GM23338 (cell line): Measurements from ENCODE around the gene MEGF11. TPM values are rescaled to one million over a fixed set of nuclear protein-coding genes. Genes with fewer than 3 reads are reported as not detected.

ENCODE experiments used
- ATAC-seq: fragments of 200-7000 bp; cut with Tn5 transposase; 3 replicates; pipeline ENCODE4 v1.9.1; 2020
- DNase-seq: peaks from one replicate; pipeline ENCODE4 v3.0.0-alpha.2; 2015; ENCODE audit warnings: low spot score
- H2AFZ ChIP-seq: fragments of 200-600 bp; sonication (generic); 2 replicates; pipeline ENCODE4 v1.8.0; 2016; ENCODE audit warnings: antibody characterized with exemption, mild to moderate bottlenecking, moderate library complexity
- H3F3A ChIP-seq: fragments of 200-600 bp; sonication (generic); replicated peaks from 2 replicates; pipeline ENCODE4 v1.8.0; 2017; ENCODE audit warnings: antibody characterized with exemption, mixed run types, low read depth
- H3K27ac ChIP-seq: fragments of 200-600 bp; sonication (generic); 2 replicates; pipeline ENCODE4 v1.6.1; 2016; ENCODE audit warnings: low read depth
- H3K27me3 ChIP-seq: fragments of 200-600 bp; sonication (generic); 2 replicates; pipeline ENCODE4 v1.8.0; 2016; ENCODE audit warnings: mild to moderate bottlenecking, mixed run types, moderate library complexity; ENCODE audit not compliant: insufficient read depth
- H3K36me3 ChIP-seq: fragments of 200-600 bp; sonication (generic); 2 replicates; pipeline ENCODE4 v1.8.0; 2016; ENCODE audit warnings: mild to moderate bottlenecking; ENCODE audit not compliant: insufficient read depth
- H3K4me1 ChIP-seq: fragments of 200-600 bp; sonication (generic); 2 replicates; pipeline ENCODE4 v1.8.0; 2016; ENCODE audit warnings: mild to moderate bottlenecking, moderate library complexity; ENCODE audit not compliant: insufficient read depth
- H3K4me2 ChIP-seq: fragments of 200-600 bp; sonication (generic); 2 replicates; pipeline ENCODE4 v1.7.1; 2017; ENCODE audit warnings: mixed run types
- H3K4me3 ChIP-seq: fragments of 200-600 bp; sonication (generic); 2 replicates; pipeline ENCODE4 v1.6.1; 2016; ENCODE audit warnings: mixed run types
- H3K79me2 ChIP-seq: fragments of 200-600 bp; sonication (generic); replicated peaks from 2 replicates; pipeline ENCODE4 v1.8.0; 2017; ENCODE audit warnings: mild to moderate bottlenecking; ENCODE audit not compliant: insufficient read depth
- H3K9me2 ChIP-seq: fragments of 200-600 bp; sonication (generic); 2 replicates; pipeline ENCODE4 v1.8.0; 2017; ENCODE audit not compliant: insufficient read depth
- H4K20me1 ChIP-seq: fragments of 200-600 bp; sonication (generic); replicated peaks from 2 replicates; pipeline ENCODE4 v1.8.0; 2017; ENCODE audit warnings: mild to moderate bottlenecking; ENCODE audit not compliant: insufficient read depth
- H3K27ac Mint-ChIP-seq: 2 replicates; pipeline ENCODE4 v1.8.0; 2020; ENCODE audit warnings: inconsistent platforms, mild to moderate bottlenecking, moderate library complexity, mixed read lengths
- H3K27me3 Mint-ChIP-seq: 3 replicates; pipeline ENCODE4 v1.8.0; 2022; ENCODE audit warnings: low read depth, mild to moderate bottlenecking, moderate library complexity, mixed read lengths, inconsistent platforms; ENCODE audit not compliant: insufficient read depth, poor library complexity
- H3K36me3 Mint-ChIP-seq: 3 replicates; pipeline ENCODE4 v1.8.0; 2021; ENCODE audit warnings: low read depth, mild to moderate bottlenecking, inconsistent platforms, moderate library complexity, mixed read lengths
- H3K4me1 Mint-ChIP-seq: 3 replicates; pipeline ENCODE4 v1.8.0; 2020; ENCODE audit warnings: mild to moderate bottlenecking, inconsistent platforms, mixed read lengths
- H3K4me3 Mint-ChIP-seq: 3 replicates; pipeline ENCODE4 v1.8.0; 2021; ENCODE audit warnings: moderate library complexity, mild to moderate bottlenecking, inconsistent platforms, mixed read lengths
- H3K9me3 Mint-ChIP-seq: 3 replicates; pipeline ENCODE4 v1.8.0; 2020; ENCODE audit warnings: moderate library complexity, mild to moderate bottlenecking, inconsistent platforms, mixed read lengths
- CREB1 ChIP-seq: fragments of 250-450 bp; sonication (Bioruptor Pico); IDR thresholded peaks from 2 replicates; pipeline ENCODE4 v1.5.0; 2020; ENCODE audit warnings: low read depth, mild to moderate bottlenecking, moderate library complexity
- CTCF ChIP-seq, 2 experiments: fragments of 200-600 bp in 1 of 2; sonication (generic) in 1 of 2; conservative IDR thresholded peaks; 2 replicates each; pipeline versions ENCODE4 v1.5.1 to v1.6.1; 2016 to 2017; ENCODE audit warnings: antibody characterized with exemption in 2 of 2, low read depth in 2 of 2, mild to moderate bottlenecking in 2 of 2, moderate library complexity in 1 of 2
- ETS1 ChIP-seq: IDR thresholded peaks from 2 replicates; pipeline ENCODE4 v1.6.1; 2016; ENCODE audit warnings: antibody characterized with exemption
- EZH2 ChIP-seq: fragments of 200-600 bp; sonication (generic); IDR thresholded peaks from one replicate; pipeline ENCODE4 v1.8.0; 2017; ENCODE audit warnings: antibody characterized with exemption, mild to moderate bottlenecking, low read depth; ENCODE audit not compliant: unreplicated experiment
- EZH2phosphoT487 ChIP-seq: fragments of 200-600 bp; sonication (generic); IDR thresholded peaks from one replicate; pipeline ENCODE4 v1.8.1; 2018; ENCODE audit warnings: antibody characterized with exemption; ENCODE audit not compliant: unreplicated experiment
- JUNB ChIP-seq: IDR thresholded peaks from one replicate; pipeline ENCODE4 v1.6.1; 2016; ENCODE audit warnings: antibody characterized with exemption; ENCODE audit not compliant: unreplicated experiment
- NANOG ChIP-seq: IDR thresholded peaks from 2 replicates; pipeline ENCODE4 v1.6.1; 2016; ENCODE audit warnings: antibody characterized with exemption, borderline replicate concordance
- POLR2AphosphoS5 ChIP-seq: IDR thresholded peaks from 2 replicates; pipeline ENCODE4 v1.6.1; 2016; ENCODE audit warnings: antibody characterized with exemption, low read depth
- REST ChIP-seq: IDR thresholded peaks from one replicate; pipeline ENCODE4 v1.6.1; 2018; ENCODE audit warnings: antibody characterized with exemption; ENCODE audit not compliant: unreplicated experiment
- STAT1 ChIP-seq: IDR thresholded peaks from one replicate; pipeline ENCODE4 v1.6.1; 2016; ENCODE audit warnings: antibody characterized with exemption; ENCODE audit not compliant: unreplicated experiment
- ZNF114 ChIP-seq: fragments of 250-450 bp; sonication (Bioruptor Pico); IDR thresholded peaks from 2 replicates; pipeline ENCODE4 v1.5.0; 2020; ENCODE audit warnings: mild to moderate bottlenecking, moderate library complexity
- ZNF331 ChIP-seq: fragments of 250-450 bp; sonication (Bioruptor Pico); IDR thresholded peaks from 2 replicates; pipeline ENCODE4 v1.5.0; 2020; ENCODE audit warnings: low read depth, mild to moderate bottlenecking, moderate library complexity
- polyA plus RNA-seq: library from polyadenylated mRNA; unstranded; fragments of >200 nt; fragmentation: Nextera tagmentation; extraction: Ambion mirVana; gene quantifications from 2 replicates; pipeline ENCODE4 v1.2.1, GENCODE V29; 2016
- total RNA-seq: library from RNA; depleted of rRNA; stranded (reverse); fragments of >200 nt; shearing (Covaris generic); gene quantifications from 2 replicates; pipeline ENCODE4 v1.2.3, GENCODE V29; 2014

The MEGF11 gene
- total and polyA plus RNA-seq, 2 experiments from 2014 or later = 1.3 to 1.9 TPM

- Mint-ChIP-seq H3K9me3 (no peaks in the 10 kb centered on the region), H3K27me3 (peaks cover 4% of the 10 kb centered on the region), H3K4me1 (peaks cover 21% of the 10 kb centered on the region; the same call in 2 of the 3 replicates), H3K27ac (no peak overlapping the region), H3K36me3 (no peaks in the 10 kb centered on the region), H3K4me3 (no peak overlapping the region)
- Histone ChIP-seq H3K9me2 (no peaks in the 10 kb centered on the region), H4K20me1 (no peaks in the 10 kb centered on the region), H3K4me3 (no peak overlapping the region), H3K4me1 (no peaks in the 10 kb centered on the region), H3F3A (no peaks in the 10 kb centered on the region), H3K27ac (no peak overlapping the region), H2AFZ (no peak overlapping the region), H3K36me3 (no peaks in the 10 kb centered on the region), H3K4me2 (no peak overlapping the region), H3K79me2 (no peaks in the 10 kb centered on the region), H3K27me3 (no peaks in the 10 kb centered on the region)
- no peak for TF ChIP-seq REST
- TF ChIP-seq POLR2AphosphoS5 = no peak
- no peak for TF ChIP-seq NANOG
- TF ChIP-seq EZH2phosphoT487 = no peak
- no peak for TF ChIP-seq CTCF (conservative IDR thresholded peaks at IDR 0.05; ENCODE audit: low read depth in 2 of 2)
- TF ChIP-seq EZH2 = no peak
- TF ChIP-seq STAT1 = no peak
- no peak for TF ChIP-seq CREB1 (CRISPR knock-in tag)
- no peak for DNase-seq
- ATAC-seq = no peak
These were observed 335.6 kb downstream of the MEGF11 start for GRCh38 chr15:65917936-65918335.

- Histone ChIP-seq H3F3A (no peaks in the 10 kb centered on the region), H3K27ac (no peak overlapping the region), H3K9me2 (no peaks in the 10 kb centered on the region), H3K4me1 (no peaks in the 10 kb centered on the region), H3K36me3 (no peaks in the 10 kb centered on the region), H3K27me3 (no peaks in the 10 kb centered on the region), H3K4me2 (no peak overlapping the region), H3K4me3 (no peak overlapping the region), H2AFZ (no peak overlapping the region), H4K20me1 (no peaks in the 10 kb centered on the region), H3K79me2 (no peaks in the 10 kb centered on the region)
- no peaks in the 10 kb centered on the region for H3K9me3 Mint-ChIP-seq
- TF ChIP-seq CREB1 (CRISPR knock-in tag) (no peak), STAT1 (no peak), EZH2phosphoT487 (no peak), JUNB (no peak), EZH2 (no peak), NANOG (no peak), ZNF331 (no peak), POLR2AphosphoS5 (no peak), REST (no peak), ETS1 (no peak), CTCF (conservative IDR thresholded peaks at IDR 0.05; ENCODE audit: low read depth in 2 of 2) (no peak), ZNF114 (no peak)
- no peak for DNase-seq
- peaks cover 1% of the 10 kb centered on the region for H3K27me3 Mint-ChIP-seq
- no peak for ATAC-seq
- no peak overlapping the region for H3K4me3 Mint-ChIP-seq
- no peak overlapping the region for H3K27ac Mint-ChIP-seq
- no peaks in the 10 kb centered on the region for H3K36me3 Mint-ChIP-seq
- peaks cover 21% of the 10 kb centered on the region; the same call in 2 of the 3 replicates for H3K4me1 Mint-ChIP-seq
These were observed 336.2 kb downstream of the MEGF11 start for GRCh38 chr15:65917407-65917756.
